ENCODE data around the gene GRAMD1A.
"Not testable (repeated sequence)": the region's sequence is repeated elsewhere in the genome, so short reads cannot be mapped to it uniquely, and the experiment has no call there.

GRAMD1A gene

GRCh38 chr19:35011737-35012682 lies 11.9 kb downstream of the GRAMD1A start:
- Histone ChIP-seq H3K4me3 (ENCODE audit: extremely low read depth, insufficient read depth, low read length, poor library complexity, severe bottlenecking) (no peak overlapping the region), H3K9me3 (ENCODE audit: control insufficient read depth, low read length) (no peaks in the 10 kb centered on the region), H3K27ac (ENCODE audit: low read depth, low read length, severe bottlenecking) (no peak overlapping the region), H3K4me1 (ENCODE audit: control insufficient read depth, insufficient read depth, low read length, poor library complexity, severe bottlenecking) (no peaks in the 10 kb centered on the region), H3K36me3 (ENCODE audit: control insufficient read depth, insufficient read depth, low read length) (peaks cover 85% of the 10 kb centered on the region)
- 95 to 99% methylated on average over 18 of the region's 18 CpGs for WGBS, 2 experiments (ENCODE audit: insufficient coverage in 2 of 2)

DNA sequence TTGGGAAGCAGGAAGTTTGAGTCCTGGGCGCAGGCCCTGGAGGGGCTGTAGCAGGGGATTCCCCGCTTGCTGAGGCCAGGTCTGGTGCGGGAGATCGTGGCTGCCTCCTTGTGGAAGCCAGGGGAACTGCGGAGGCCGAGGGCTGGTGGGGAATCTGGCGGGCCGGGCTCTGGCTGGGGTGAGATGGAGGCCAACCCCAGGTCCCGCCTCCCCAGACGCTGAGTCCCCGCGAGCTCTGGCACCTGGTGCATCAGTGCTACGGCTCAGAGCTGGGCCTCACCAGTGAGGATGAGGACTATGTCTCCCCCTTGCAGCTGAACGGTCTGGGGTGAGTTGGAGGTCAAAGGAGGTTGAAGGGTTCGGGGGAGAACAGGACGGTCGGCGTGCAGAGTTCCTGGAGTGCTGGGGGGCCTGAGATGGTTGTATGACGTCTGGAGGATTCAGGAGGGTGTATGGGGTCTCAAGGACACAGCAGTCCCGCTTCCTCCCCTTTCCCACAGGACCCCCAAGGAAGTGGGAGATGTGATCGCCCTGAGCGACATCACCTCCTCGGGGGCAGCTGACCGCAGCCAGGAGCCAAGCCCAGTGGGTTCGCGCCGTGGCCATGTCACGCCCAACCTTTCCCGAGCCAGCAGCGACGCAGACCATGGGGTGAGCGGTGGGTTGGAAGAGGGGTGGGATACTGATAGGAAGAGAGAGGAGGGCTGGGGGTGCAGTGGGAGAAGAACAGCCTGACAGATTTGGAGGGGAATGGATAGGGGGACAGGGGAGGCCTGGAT lies 13.1 kb downstream of the GRAMD1A start:
- no peaks in the 10 kb centered on the region for H3K4me1 ChIP-seq (ENCODE audit: control insufficient read depth, insufficient read depth, low read length, poor library complexity, severe bottlenecking)
- H3K36me3 ChIP-seq (ENCODE audit: control insufficient read depth, insufficient read depth, low read length) = peaks cover 89% of the 10 kb centered on the region
- no peak overlapping the region for H3K4me3 ChIP-seq (ENCODE audit: extremely low read depth, insufficient read depth, low read length, poor library complexity, severe bottlenecking)
- H3K9me3 ChIP-seq (ENCODE audit: control insufficient read depth, low read length) = no peaks in the 10 kb centered on the region
- 72 to 86% methylated on average over 19 to 24 of the region's 32 CpGs for WGBS, 2 experiments (ENCODE audit: insufficient coverage in 2 of 2)
- no peak overlapping the region for H3K27ac ChIP-seq (ENCODE audit: low read depth, low read length, severe bottlenecking)

DNA sequence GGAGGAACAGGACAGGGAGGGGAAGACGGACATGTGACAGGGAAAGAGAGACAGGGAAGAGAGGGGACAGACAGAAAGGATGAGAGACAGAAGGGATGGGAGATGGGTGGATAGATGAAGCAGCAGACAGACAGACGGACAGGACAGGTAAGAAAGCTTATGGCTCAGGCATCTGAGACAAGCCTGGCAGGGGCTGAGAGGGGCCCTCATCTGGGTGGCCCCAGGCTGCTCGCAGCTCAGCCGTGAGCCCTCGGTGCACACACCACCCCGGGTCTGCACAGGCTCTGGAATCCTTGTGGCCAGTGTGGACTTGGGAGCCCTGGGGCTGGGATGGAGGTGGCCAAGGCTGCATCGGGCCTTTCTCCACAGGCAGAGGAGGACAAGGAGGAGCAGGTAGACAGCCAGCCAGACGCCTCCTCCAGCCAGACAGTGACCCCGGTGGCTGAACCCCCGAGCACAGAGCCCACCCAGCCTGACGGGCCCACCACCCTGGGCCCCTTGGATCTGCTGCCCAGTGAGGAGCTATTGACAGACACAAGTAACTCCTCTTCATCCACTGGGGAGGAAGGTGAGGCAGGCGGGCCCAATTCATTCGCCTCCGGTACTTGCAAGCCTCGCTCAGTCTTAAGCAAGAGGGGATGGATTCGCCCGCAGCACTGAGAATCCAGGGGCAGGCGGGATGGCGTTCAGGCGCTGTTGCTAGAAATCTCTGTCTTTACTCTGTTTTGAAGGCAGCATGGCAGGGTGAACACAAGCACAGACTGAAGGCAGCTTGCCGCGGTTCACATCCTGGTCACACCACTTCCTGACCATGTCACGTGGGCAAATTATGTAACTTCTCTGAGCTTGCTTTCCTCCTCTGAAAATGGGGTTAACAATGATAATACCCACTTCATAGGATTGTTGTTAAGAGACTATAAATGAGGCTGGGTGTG lies 14.0 kb downstream of the GRAMD1A start:
- Histone ChIP-seq H3K36me3 (ENCODE audit: control insufficient read depth, insufficient read depth, low read length) (peaks cover 89% of the 10 kb centered on the region), H3K4me3 (ENCODE audit: extremely low read depth, insufficient read depth, low read length, poor library complexity, severe bottlenecking) (no peak overlapping the region), H3K4me1 (ENCODE audit: control insufficient read depth, insufficient read depth, low read length, poor library complexity, severe bottlenecking) (no peaks in the 10 kb centered on the region), H3K9me3 (ENCODE audit: control insufficient read depth, low read length) (no peaks in the 10 kb centered on the region), H3K27ac (ENCODE audit: low read depth, low read length, severe bottlenecking) (no peak overlapping the region)
- WGBS, 2 experiments (ENCODE audit: insufficient coverage in 2 of 2) = 95 to 96% methylated on average over 21 to 22 of the region's 23 CpGs

DNA sequence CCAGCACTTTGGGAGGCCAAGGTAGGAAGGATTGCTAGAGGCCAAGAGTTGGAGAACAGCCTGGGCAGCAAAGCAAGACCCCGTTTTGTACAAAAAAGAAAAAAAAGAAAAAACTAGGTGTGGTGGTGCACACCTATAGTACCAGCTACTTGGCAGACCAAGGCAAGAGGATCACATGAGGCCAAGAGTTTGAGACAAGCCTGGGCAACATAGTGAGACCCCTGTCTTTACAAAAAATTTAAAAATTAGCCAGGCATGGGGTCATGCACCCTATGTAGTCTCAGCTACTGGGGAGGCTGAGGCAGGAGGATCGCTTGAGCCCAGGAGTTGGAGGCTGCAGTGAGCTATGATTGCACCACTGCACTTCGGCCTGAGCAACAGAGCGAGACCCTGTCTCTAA lies 14.7 kb downstream of the GRAMD1A start:
- WGBS, 2 experiments (ENCODE audit: insufficient coverage in 2 of 2) = 94 to 100% methylated on average over 3 of the region's 4 CpGs
- peaks cover 89% of the 10 kb centered on the region for H3K36me3 ChIP-seq (ENCODE audit: control insufficient read depth, insufficient read depth, low read length)
- H3K4me1 ChIP-seq (ENCODE audit: control insufficient read depth, insufficient read depth, low read length, poor library complexity, severe bottlenecking); H3K4me3 ChIP-seq (ENCODE audit: extremely low read depth, insufficient read depth, low read length, poor library complexity, severe bottlenecking); H3K9me3 ChIP-seq (ENCODE audit: control insufficient read depth, low read length); H3K27ac ChIP-seq (ENCODE audit: low read depth, low read length, severe bottlenecking): not testable (repeated sequence)

GRCh38 chr19:35015270-35015953 lies 15.3 kb downstream of the GRAMD1A start:
- H3K27ac ChIP-seq (ENCODE audit: low read depth, low read length, severe bottlenecking) = no peak overlapping the region
- H3K4me3 ChIP-seq (ENCODE audit: extremely low read depth, insufficient read depth, low read length, poor library complexity, severe bottlenecking) = no peak overlapping the region
- whole genome bisulfite sequencing, 2 experiments (ENCODE audit: insufficient coverage in 2 of 2) = 84 to 88% methylated on average over 9 of the region's 16 CpGs
- no peaks in the 10 kb centered on the region for H3K9me3 ChIP-seq (ENCODE audit: control insufficient read depth, low read length)
- peaks cover 87% of the 10 kb centered on the region for H3K36me3 ChIP-seq (ENCODE audit: control insufficient read depth, insufficient read depth, low read length)
- no peaks in the 10 kb centered on the region for H3K4me1 ChIP-seq (ENCODE audit: control insufficient read depth, insufficient read depth, low read length, poor library complexity, severe bottlenecking)

GRCh38 chr19:35015954-35016351 lies 15.8 kb downstream of the GRAMD1A start:
- H3K36me3 ChIP-seq (ENCODE audit: control insufficient read depth, insufficient read depth, low read length) = peaks cover 86% of the 10 kb centered on the region
- H3K4me3 ChIP-seq (ENCODE audit: extremely low read depth, insufficient read depth, low read length, poor library complexity, severe bottlenecking) = no peak overlapping the region
- no peaks in the 10 kb centered on the region for H3K9me3 ChIP-seq (ENCODE audit: control insufficient read depth, low read length)
- WGBS, 2 experiments (ENCODE audit: insufficient coverage in 2 of 2) = 94 to 100% methylated on average over 2 to 3 of the region's 6 CpGs
- no peaks in the 10 kb centered on the region for H3K4me1 ChIP-seq (ENCODE audit: control insufficient read depth, insufficient read depth, low read length, poor library complexity, severe bottlenecking)
- no peak overlapping the region for H3K27ac ChIP-seq (ENCODE audit: low read depth, low read length, severe bottlenecking)

DNA sequence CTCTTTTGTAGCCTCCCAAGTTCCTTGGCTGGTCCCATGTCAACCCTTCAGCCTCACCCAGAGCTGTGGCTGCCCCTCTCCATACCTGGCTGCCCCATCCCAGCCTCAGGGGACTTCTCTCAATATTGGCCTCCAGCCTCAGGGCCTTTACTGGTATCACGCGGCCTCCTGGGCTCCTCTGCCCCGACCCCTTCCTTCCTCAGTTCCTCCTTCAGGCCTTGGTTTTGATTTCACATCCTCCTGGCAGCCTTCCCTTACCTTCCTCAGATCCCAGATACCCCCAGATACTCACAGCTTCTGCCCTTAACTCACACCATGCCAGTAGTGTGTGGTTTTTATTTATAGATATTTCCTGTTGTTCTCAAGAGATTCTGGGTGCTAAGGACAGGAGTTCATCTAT lies 17.4 kb downstream of the GRAMD1A start:
- H3K9me3 ChIP-seq (ENCODE audit: control insufficient read depth, low read length) = no peaks in the 10 kb centered on the region
- no peaks in the 10 kb centered on the region for H3K4me1 ChIP-seq (ENCODE audit: control insufficient read depth, insufficient read depth, low read length, poor library complexity, severe bottlenecking)
- H3K27ac ChIP-seq (ENCODE audit: low read depth, low read length, severe bottlenecking) = no peak overlapping the region
- WGBS, 2 experiments (ENCODE audit: insufficient coverage in 2 of 2) = 93 to 97% methylated on average over 3 of the region's 3 CpGs
- H3K4me3 ChIP-seq (ENCODE audit: extremely low read depth, insufficient read depth, low read length, poor library complexity, severe bottlenecking) = no peak overlapping the region
- H3K36me3 ChIP-seq (ENCODE audit: control insufficient read depth, insufficient read depth, low read length) = peaks cover 84% of the 10 kb centered on the region

GRCh38 chr19:35018379-35018778 lies 18.3 kb downstream of the GRAMD1A start:
- WGBS, 2 experiments (ENCODE audit: insufficient coverage in 2 of 2) = 100% methylated on average over 1 to 2 of the region's 4 CpGs
- Histone ChIP-seq H3K27ac (ENCODE audit: low read depth, low read length, severe bottlenecking) (no peak overlapping the region), H3K9me3 (ENCODE audit: control insufficient read depth, low read length) (no peaks in the 10 kb centered on the region), H3K4me3 (ENCODE audit: extremely low read depth, insufficient read depth, low read length, poor library complexity, severe bottlenecking) (no peak overlapping the region), H3K36me3 (ENCODE audit: control insufficient read depth, insufficient read depth, low read length) (peaks cover 90% of the 10 kb centered on the region), H3K4me1 (ENCODE audit: control insufficient read depth, insufficient read depth, low read length, poor library complexity, severe bottlenecking) (no peaks in the 10 kb centered on the region)

GRCh38 chr19:35019144-35019543 lies 19.0 kb downstream of the GRAMD1A start:
- H3K4me3 ChIP-seq (ENCODE audit: extremely low read depth, insufficient read depth, low read length, poor library complexity, severe bottlenecking) = no peak overlapping the region
- H3K4me1 ChIP-seq (ENCODE audit: control insufficient read depth, insufficient read depth, low read length, poor library complexity, severe bottlenecking) = no peaks in the 10 kb centered on the region
- 95% methylated on average over 6 to 14 of the region's 22 CpGs for whole genome bisulfite sequencing, 2 experiments (ENCODE audit: insufficient coverage in 2 of 2)
- H3K27ac ChIP-seq (ENCODE audit: low read depth, low read length, severe bottlenecking) = no peak overlapping the region
- peaks cover 90% of the 10 kb centered on the region for H3K36me3 ChIP-seq (ENCODE audit: control insufficient read depth, insufficient read depth, low read length)
- no peaks in the 10 kb centered on the region for H3K9me3 ChIP-seq (ENCODE audit: control insufficient read depth, low read length)

GRCh38 chr19:35021016-35021415 lies 20.9 kb downstream of the GRAMD1A start:
- Histone ChIP-seq H3K4me3 (ENCODE audit: extremely low read depth, insufficient read depth, low read length, poor library complexity, severe bottlenecking) (no peak overlapping the region), H3K36me3 (ENCODE audit: control insufficient read depth, insufficient read depth, low read length) (peaks cover 87% of the 10 kb centered on the region), H3K9me3 (ENCODE audit: control insufficient read depth, low read length) (no peaks in the 10 kb centered on the region), H3K4me1 (ENCODE audit: control insufficient read depth, insufficient read depth, low read length, poor library complexity, severe bottlenecking) (no peaks in the 10 kb centered on the region), H3K27ac (ENCODE audit: low read depth, low read length, severe bottlenecking) (no peak overlapping the region)
- WGBS, 2 experiments (ENCODE audit: insufficient coverage in 2 of 2) = 93 to 98% methylated on average over 10 of the region's 10 CpGs
